Breast epithelium (tissue), 4 donors: ENCODE measurements around the gene MBTPS2. TPM values are rescaled to one million over a fixed set of nuclear protein-coding genes. Genes with fewer than 3 reads are reported as not detected.

Source experiments
- DNase-seq, 2 donors: peaks; one replicate each; pipeline ENCODE4 v3.0.0-alpha.2; 2019; ENCODE audit warnings: low spot score in 2 of 2
- H3K27ac ChIP-seq, 2 donors: fragments of 200-600 bp; sonication (generic) in 1 of 2; one replicate each; pipeline ENCODE4 v1.5.1; 2016 to 2019; ENCODE audit warnings: mild to moderate bottlenecking in 1 of 2
- H3K27me3 ChIP-seq, 2 donors: fragments of 200-600 bp; sonication (generic) in 1 of 2; one replicate each; pipeline versions ENCODE4 v1.5.1 to v1.6.0; 2017 to 2019; ENCODE audit warnings: control low read depth in 1 of 2, mild to moderate bottlenecking in 1 of 2
- H3K36me3 ChIP-seq: fragments of 200-600 bp; one replicate; pipeline ENCODE4 v1.5.1; 2019
- H3K4me1 ChIP-seq, 2 donors: fragments of 200-600 bp; sonication (generic); one replicate each; pipeline ENCODE4 v1.5.1; 2016 to 2019; ENCODE audit warnings: control low read depth in 1 of 2
- H3K4me3 ChIP-seq, 3 donors: fragments of 200-600 bp; sonication (generic); 1 replicate in 2 of 3; 2 replicates in 1 of 3; pipeline ENCODE4 v1.5.1; 2016 to 2019; ENCODE audit warnings: mild to moderate bottlenecking in 3 of 3, moderate library complexity in 2 of 3
- H3K9me3 ChIP-seq, 2 donors: fragments of 200-600 bp; sonication (generic) in 1 of 2; one replicate each; pipeline ENCODE4 v1.5.1; 2016 to 2019; ENCODE audit warnings: control low read depth in 1 of 2
- CTCF ChIP-seq, 3 donors: fragments of 450-650 bp; IDR thresholded peaks; one replicate each; pipeline ENCODE4 v1.5.1; 2016 to 2017; ENCODE audit warnings: antibody characterized with exemption in 3 of 3, mild to moderate bottlenecking in 3 of 3, moderate library complexity in 3 of 3
- POLR2A ChIP-seq: fragments of 450-650 bp; IDR thresholded peaks from one replicate; pipeline ENCODE4 v1.6.1; 2016; ENCODE audit warnings: antibody characterized with exemption, mild to moderate bottlenecking, moderate library complexity
- POLR2AphosphoS5 ChIP-seq, 3 donors: sonication (generic); formaldehyde crosslinking; IDR thresholded peaks; one replicate each; pipeline ENCODE4 v1.6.1; 2017; ENCODE audit warnings: antibody characterized with exemption in 3 of 3
- intact Hi-C: fragments of 100-400 bp; cut with DNase I; formaldehyde crosslinking; loops from one replicate; pipeline ENCODE4 v1.15.1; 2023; ENCODE audit warnings: low total_unique reads
- total RNA-seq, 3 donors: library from RNA; depleted of rRNA; stranded (reverse); fragments of >200 nt; gene quantifications; one replicate each; pipeline ENCODE4 v1.1.0, GENCODE V29; 2016

Gene MBTPS2
- total RNA-seq, 3 donors from 2014 or later: 8.8 to 13.8 (median 9.9) TPM

GRCh38 chrX:21802054-21802670, 37.3 kb upstream of the MBTPS2 start:
- Histone ChIP-seq H3K27ac (no peak overlapping the region), H3K4me3 (no peak overlapping the region), H3K27me3 (peaks cover 0 to 12% of the 10 kb centered on the region in 2 donors), H3K9me3 (no peaks in the 10 kb centered on the region), H3K4me1 (no peaks in the 10 kb centered on the region), H3K36me3 (no peaks in the 10 kb centered on the region)
- no peak for TF ChIP-seq CTCF (IDR thresholded peaks at IDR 0.05)
- no peak for TF ChIP-seq POLR2AphosphoS5 (IDR thresholded peaks at IDR 0.05)
- TF ChIP-seq POLR2A: no peak
- DNase-seq: no peak
- intact Hi-C loops: no loop called here

GRCh38 chrX:21802839-21803238, 36.6 kb upstream of the MBTPS2 start:
- Histone ChIP-seq H3K4me1 (no peaks in the 10 kb centered on the region), H3K27me3 (peaks cover 0 to 15% of the 10 kb centered on the region in 2 donors), H3K9me3 (no peaks in the 10 kb centered on the region), H3K27ac (no peak overlapping the region), H3K4me3 (no peak overlapping the region), H3K36me3 (no peaks in the 10 kb centered on the region)
- intact Hi-C loops: no loop called here
- DNase-seq: no peak
- TF ChIP-seq POLR2A (no peak), POLR2AphosphoS5 (IDR thresholded peaks at IDR 0.05) (no peak), CTCF (IDR thresholded peaks at IDR 0.05) (no peak)

GRCh38 chrX:21806691-21807090, 32.7 kb upstream of the MBTPS2 start:
- intact Hi-C loops: no loop called here
- no peak overlapping the region for H3K27ac ChIP-seq
- TF ChIP-seq POLR2AphosphoS5 (IDR thresholded peaks at IDR 0.05): no peak
- no peak for TF ChIP-seq CTCF (IDR thresholded peaks at IDR 0.05)
- no peak for TF ChIP-seq POLR2A

GRCh38 chrX:21811832-21812231, 27.6 kb upstream of the MBTPS2 start:
- TF ChIP-seq CTCF (IDR thresholded peaks at IDR 0.05) (no peak), POLR2AphosphoS5 (IDR thresholded peaks at IDR 0.05) (no peak), POLR2A (no peak)

More at GRCh38 chrX:21806691-21807090, 32.7 kb upstream of the MBTPS2 start:
- H3K9me3 ChIP-seq: peaks cover 0 to 6% of the 10 kb centered on the region in 2 donors
- peaks cover 0 to 15% of the 10 kb centered on the region in 2 donors for H3K27me3 ChIP-seq
- DNase-seq: no peak
- no peaks in the 10 kb centered on the region for H3K36me3 ChIP-seq
- no peaks in the 10 kb centered on the region for H3K4me1 ChIP-seq
- H3K4me3 ChIP-seq: no peak overlapping the region

GRCh38 chrX:21812628-21813027, 26.8 kb upstream of the MBTPS2 start:
- Histone ChIP-seq H3K27ac (no peak overlapping the region), H3K36me3 (no peaks in the 10 kb centered on the region), H3K9me3 (peaks cover 0 to 14% of the 10 kb centered on the region in 2 donors), H3K27me3 (peaks cover 0 to 23% of the 10 kb centered on the region in 2 donors), H3K4me3 (no peak overlapping the region), H3K4me1 (no peaks in the 10 kb centered on the region)
- intact Hi-C loops: no loop called here
- DNase-seq: no peak
- TF ChIP-seq CTCF (IDR thresholded peaks at IDR 0.05) (no peak), POLR2AphosphoS5 (IDR thresholded peaks at IDR 0.05) (no peak), POLR2A (no peak)

More at GRCh38 chrX:21811832-21812231, 27.6 kb upstream of the MBTPS2 start:
- Histone ChIP-seq H3K4me1 (no peaks in the 10 kb centered on the region), H3K27ac (no peak overlapping the region), H3K9me3 (peaks cover 0 to 14% of the 10 kb centered on the region in 2 donors), H3K36me3 (no peaks in the 10 kb centered on the region), H3K27me3 (peaks cover 0 to 23% of the 10 kb centered on the region in 2 donors), H3K4me3 (no peak overlapping the region)
- intact Hi-C loops: no loop called here
- DNase-seq: no peak
